Suppressor macrophage treated with lipopolysaccharide for 4 hours (primary cell): ENCODE measurements around the gene MLLT10.
"Not testable (repeated sequence)": the region's sequence is repeated elsewhere in the genome, so short reads cannot be mapped to it uniquely, and the experiment has no call there.

Experiments used
- DNase-seq: peaks from one replicate; pipeline ENCODE4 v3.0.0-alpha.2; 2020

The MLLT10 gene

GRCh38 chr10:21529032-21529910 is 4.8 kb upstream of the MLLT10 start:
- no peak for DNase-seq

GRCh38 chr10:21530168-21530567 is 3.9 kb upstream of the MLLT10 start:
- no peak for DNase-seq

- no peak for DNase-seq
These were observed 3.4 kb upstream of the MLLT10 start for GRCh38 chr10:21530641-21531040.

- DNase-seq: no peak
These were observed 2.9 kb upstream of the MLLT10 start for GRCh38 chr10:21531164-21531563.

GRCh38 chr10:21532694-21533466 is 1.2 kb upstream of the MLLT10 start:
- no peak for DNase-seq

GRCh38 chr10:21534280-21534586 is 201 bp downstream of the MLLT10 start:
- no peak for DNase-seq

GRCh38 chr10:21534604-21535493 is 817 bp downstream of the MLLT10 start:
- DNase-seq: peak; percentile 61

GRCh38 chr10:21535494-21535965 is 1.5 kb downstream of the MLLT10 start:
- DNase-seq: no peak

- not testable (repeated sequence) for DNase-seq
These were observed 1.9 kb downstream of the MLLT10 start for GRCh38 chr10:21535976-21536375.

- no peak for DNase-seq
These were observed 2.8 kb downstream of the MLLT10 start for GRCh38 chr10:21536874-21537273.

GRCh38 chr10:21540701-21541100 is 6.7 kb downstream of the MLLT10 start:
- DNase-seq: not testable (repeated sequence)

- no peak for DNase-seq
These were observed 13.2 kb downstream of the MLLT10 start for GRCh38 chr10:21547246-21547645.

- no peak for DNase-seq
These were observed 18.6 kb downstream of the MLLT10 start for GRCh38 chr10:21552638-21553037.

- no peak for DNase-seq
These were observed 22.5 kb downstream of the MLLT10 start for GRCh38 chr10:21556527-21556926.

- DNase-seq: not testable (repeated sequence)
These were observed 25.0 kb downstream of the MLLT10 start for GRCh38 chr10:21558984-21559383.

GRCh38 chr10:21570761-21571521 is 36.9 kb downstream of the MLLT10 start:
- peak; percentile 32 for DNase-seq

- DNase-seq: no peak
These were observed 38.5 kb downstream of the MLLT10 start for GRCh38 chr10:21572578-21572977.

- not testable (repeated sequence) for DNase-seq
These were observed 40.5 kb downstream of the MLLT10 start for GRCh38 chr10:21574514-21574913.

GRCh38 chr10:21579291-21579690 is 45.3 kb downstream of the MLLT10 start:
- no peak for DNase-seq

GRCh38 chr10:21581421-21581834 is 47.4 kb downstream of the MLLT10 start:
- peak; percentile 5 for DNase-seq

GRCh38 chr10:21584834-21585530 is 51.0 kb downstream of the MLLT10 start:
- DNase-seq: no peak

GRCh38 chr10:21587391-21587790 is 53.4 kb downstream of the MLLT10 start:
- no peak for DNase-seq
